K562 (cell line): ENCODE data around the gene FAM180B. TPM values are rescaled to one million over a fixed set of nuclear protein-coding genes. Genes with fewer than 3 reads are reported as not detected.

ENCODE experiments used
- CREBBP ChIP-seq: IDR thresholded peaks from one replicate; pipeline ENCODE4 v1.6.1; 2012; ENCODE audit warnings: low read depth, mild to moderate bottlenecking, control low read depth, inconsistent platforms, low read length
- GABPB2 ChIP-seq: fragments of 250-450 bp; sonication (Bioruptor Pico); conservative IDR thresholded peaks from 2 replicates; pipeline ENCODE4 v1.5.1; 2021; ENCODE audit warnings: mild to moderate bottlenecking
- KDM1A ChIP-seq, 2 experiments: fragments of 450-650 bp; IDR thresholded peaks; 2 replicates each; pipeline ENCODE4 v1.6.1; 2016; ENCODE audit warnings: mild to moderate bottlenecking in 2 of 2
- NR4A1 ChIP-seq, 2 experiments: fragments of 250-450 bp in 1 of 2; fragments of 450-650 bp in 1 of 2; sonication (Bioruptor Pico) in 1 of 2; IDR thresholded peaks; 2 replicates each; pipeline versions ENCODE4 v1.4.0 to v1.6.1; 2016 to 2020; ENCODE audit warnings: mild to moderate bottlenecking in 2 of 2, missing compliant biosample characterization in 1 of 2, missing genetic modification characterization in 1 of 2, moderate library complexity in 1 of 2
- SIN3A ChIP-seq, 2 experiments: fragments of 150-350 bp in 1 of 2; IDR thresholded peaks; 2 replicates each; pipeline ENCODE4 v1.6.1; 2011 to 2016; ENCODE audit warnings: borderline replicate concordance in 2 of 2, low read depth in 2 of 2, low read length in 2 of 2, mild to moderate bottlenecking in 2 of 2, moderate library complexity in 2 of 2; ENCODE audit not compliant: control insufficient read depth in 1 of 2
- ZBTB1 ChIP-seq: sonication (generic); formaldehyde crosslinking; IDR thresholded peaks from 2 replicates; pipeline ENCODE4 v1.8.1; 2023; ENCODE audit warnings: missing genetic modification reagents, low read depth, mild to moderate bottlenecking, borderline replicate concordance
- ZBTB9 ChIP-seq: fragments of 450-650 bp; formaldehyde crosslinking; IDR thresholded peaks from 2 replicates; pipeline ENCODE4 v1.4.0; 2020; ENCODE audit warnings: mild to moderate bottlenecking, moderate library complexity
- ZNF766 ChIP-seq: fragments of 200-800 bp; sonication (Bioruptor generic); conservative IDR thresholded peaks from 2 replicates; pipeline ENCODE4 v1.6.1; 2016; ENCODE audit warnings: missing genetic modification characterization, missing compliant biosample characterization
- polyA plus RNA-seq, 8 experiments: library from polyadenylated mRNA; depleted of rRNA in 4 of 8; stranded (reverse) in 5 of 8; unstranded in 3 of 8; fragments of >200 nt; fragmentation: Nextera tagmentation in 2 of 8; fragmentation: Illumina TruSeq in 1 of 8; extraction: Ambion mirVana in 2 of 8; extraction: Trizol in 1 of 8; gene quantifications; 2 replicates each; pipeline versions ENCODE4 v1.2.1 to v1.2.3, GENCODE V29; 2011 to 2014; ENCODE audit warnings: inconsistent platforms in 1 of 8, missing spikeins in 1 of 8
- total RNA-seq, 7 experiments: library from RNA; depleted of rRNA in 6 of 7; stranded (reverse); fragments of >200 nt in 6 of 7; fragmentation: Illumina TruSeq in 2 of 7; extraction: Trizol in 2 of 7; gene quantifications; 2 replicates each; pipeline versions ENCODE4 v1.2.1 to v1.2.3, GENCODE V29; 2011 to 2021; ENCODE audit warnings: low replicate concordance in 1 of 7

FAM180B gene
- total and polyA plus RNA-seq, 9 of the 15 experiments (the other 6 are each of a cell fraction or from before 2014, with no cell fraction given) = 0.05 to 0.14 TPM; not detected in 7

- TF ChIP-seq SIN3A (IDR thresholded peaks at IDR 0.05; ENCODE audit: borderline replicate concordance in 2 of 2, control insufficient read depth in 1 of 2, low read depth in 2 of 2, low read length in 2 of 2) = 0 out of 4 replicates have a peak, but pooled peaks of 1 of the 2 experiments have one; percentile 56
- 0 out of 2 replicates have a peak, but pooled peaks have one; percentile 19 for TF ChIP-seq ZBTB9 (CRISPR knock-in tag)
- 0 out of 2 replicates have a peak, but pooled peaks have one; percentile 22 for TF ChIP-seq NR4A1 (CRISPR knock-in tag; IDR thresholded peaks at IDR 0.05)
- no peak for TF ChIP-seq NR4A1 (tag; IDR thresholded peaks at IDR 0.05)
- TF ChIP-seq GABPB2 (CRISPR knock-in tag) = no peak
- 0 out of 4 replicates have a peak, but pooled peaks of 1 of the 2 experiments have one; percentile 5 for TF ChIP-seq KDM1A (IDR thresholded peaks at IDR 0.05)
- peak; percentile 48; the same call in 1 of the 2 replicates for TF ChIP-seq ZBTB1 (CRISPR knock-in tag)
- TF ChIP-seq CREBBP = no peak
- TF ChIP-seq ZNF766 = 0 out of 2 replicates have a peak, but pooled peaks have one; percentile 29
- TF ChIP-seq, all 486 proteins: peak for 14
These were observed 34.4 kb upstream of the FAM180B start (continued) for GRCh38 chr11:47552056-47552565.
